GM06990 (cell line): ENCODE data around the gene PDE6A.

Experiments used
- DNase-seq: peaks from one replicate; pipeline ENCODE4 v3.0.0-alpha.2; 2011; ENCODE audit not compliant: insufficient read length; ENCODE audit errors: extremely low read depth
- H3K27me3 ChIP-seq: replicated peaks from 2 replicates; pipeline ENCODE4 v1.6.0; 2011; ENCODE audit warnings: low read length; ENCODE audit not compliant: control insufficient read depth, insufficient read depth
- H3K36me3 ChIP-seq: 2 replicates; pipeline ENCODE4 v1.5.1; 2011; ENCODE audit warnings: low read length; ENCODE audit not compliant: control insufficient read depth, insufficient read depth
- H3K4me3 ChIP-seq: replicated peaks from 2 replicates; pipeline ENCODE4 v1.5.1; 2011; ENCODE audit warnings: low read depth, mild to moderate bottlenecking, control low read depth, low read length
- TF ChIP-seq, protein P1 (sequence below): IDR thresholded peaks from 2 replicates; pipeline ENCODE4 v1.5.1; 2011; ENCODE audit warnings: low read length, control low read depth, mild to moderate bottlenecking, inconsistent platforms; ENCODE audit not compliant: insufficient read depth, poor library complexity, severe bottlenecking

The PDE6A gene

DNA sequence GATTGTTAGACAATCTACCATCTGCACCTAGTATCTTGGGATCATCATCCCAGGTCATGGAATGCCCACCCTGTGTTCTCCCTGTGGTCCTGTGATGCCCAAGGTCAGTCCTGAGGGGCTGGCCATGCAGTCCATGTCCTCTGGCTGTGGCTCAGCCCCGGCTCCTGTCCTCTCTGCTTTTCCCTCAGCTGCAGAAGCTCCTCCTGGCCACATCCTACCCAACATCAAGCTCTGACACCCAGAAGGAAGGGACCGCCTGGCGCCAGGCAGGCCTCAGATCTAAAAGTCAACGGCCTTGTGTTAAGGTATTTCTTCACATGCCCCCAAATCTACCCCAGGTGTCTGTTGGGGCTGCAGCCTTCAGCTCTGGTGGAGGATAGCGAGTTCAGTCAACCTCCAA is 114.0 kb downstream of the PDE6A start:
- no peak overlapping the region for H3K4me3 ChIP-seq
- DNase-seq: no peak
- no peaks in the 10 kb centered on the region for H3K27me3 ChIP-seq
- TF ChIP-seq, protein P1, sequence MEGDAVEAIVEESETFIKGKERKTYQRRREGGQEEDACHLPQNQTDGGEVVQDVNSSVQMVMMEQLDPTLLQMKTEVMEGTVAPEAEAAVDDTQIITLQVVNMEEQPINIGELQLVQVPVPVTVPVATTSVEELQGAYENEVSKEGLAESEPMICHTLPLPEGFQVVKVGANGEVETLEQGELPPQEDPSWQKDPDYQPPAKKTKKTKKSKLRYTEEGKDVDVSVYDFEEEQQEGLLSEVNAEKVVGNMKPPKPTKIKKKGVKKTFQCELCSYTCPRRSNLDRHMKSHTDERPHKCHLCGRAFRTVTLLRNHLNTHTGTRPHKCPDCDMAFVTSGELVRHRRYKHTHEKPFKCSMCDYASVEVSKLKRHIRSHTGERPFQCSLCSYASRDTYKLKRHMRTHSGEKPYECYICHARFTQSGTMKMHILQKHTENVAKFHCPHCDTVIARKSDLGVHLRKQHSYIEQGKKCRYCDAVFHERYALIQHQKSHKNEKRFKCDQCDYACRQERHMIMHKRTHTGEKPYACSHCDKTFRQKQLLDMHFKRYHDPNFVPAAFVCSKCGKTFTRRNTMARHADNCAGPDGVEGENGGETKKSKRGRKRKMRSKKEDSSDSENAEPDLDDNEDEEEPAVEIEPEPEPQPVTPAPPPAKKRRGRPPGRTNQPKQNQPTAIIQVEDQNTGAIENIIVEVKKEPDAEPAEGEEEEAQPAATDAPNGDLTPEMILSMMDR: no peak
- H3K36me3 ChIP-seq: peaks cover 33% of the 10 kb centered on the region

DNA sequence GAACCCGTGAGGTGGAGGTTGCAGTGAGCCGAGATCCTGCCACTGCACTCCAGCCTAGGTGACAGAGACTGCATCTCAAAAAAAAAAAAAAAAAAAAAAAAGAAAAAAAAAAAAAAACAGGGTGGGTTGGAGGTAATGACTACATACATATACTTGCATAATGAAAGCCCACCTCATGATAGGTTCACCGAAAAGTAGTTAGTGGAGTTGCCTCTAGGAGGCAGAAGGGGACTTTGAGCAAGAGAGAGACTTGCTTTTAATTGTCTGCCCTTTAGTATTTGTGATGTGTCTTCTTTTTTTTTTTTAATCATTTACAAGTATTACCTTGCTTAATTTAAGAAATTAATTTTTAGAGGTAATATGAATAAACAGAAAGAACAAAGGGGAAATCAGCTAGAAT is 114.6 kb downstream of the PDE6A start:
- DNase-seq: no peak
- TF ChIP-seq, protein P1: peak; percentile 27
- no peaks in the 10 kb centered on the region for H3K27me3 ChIP-seq
- no peak overlapping the region for H3K4me3 ChIP-seq
- peaks cover 32% of the 10 kb centered on the region for H3K36me3 ChIP-seq

DNA sequence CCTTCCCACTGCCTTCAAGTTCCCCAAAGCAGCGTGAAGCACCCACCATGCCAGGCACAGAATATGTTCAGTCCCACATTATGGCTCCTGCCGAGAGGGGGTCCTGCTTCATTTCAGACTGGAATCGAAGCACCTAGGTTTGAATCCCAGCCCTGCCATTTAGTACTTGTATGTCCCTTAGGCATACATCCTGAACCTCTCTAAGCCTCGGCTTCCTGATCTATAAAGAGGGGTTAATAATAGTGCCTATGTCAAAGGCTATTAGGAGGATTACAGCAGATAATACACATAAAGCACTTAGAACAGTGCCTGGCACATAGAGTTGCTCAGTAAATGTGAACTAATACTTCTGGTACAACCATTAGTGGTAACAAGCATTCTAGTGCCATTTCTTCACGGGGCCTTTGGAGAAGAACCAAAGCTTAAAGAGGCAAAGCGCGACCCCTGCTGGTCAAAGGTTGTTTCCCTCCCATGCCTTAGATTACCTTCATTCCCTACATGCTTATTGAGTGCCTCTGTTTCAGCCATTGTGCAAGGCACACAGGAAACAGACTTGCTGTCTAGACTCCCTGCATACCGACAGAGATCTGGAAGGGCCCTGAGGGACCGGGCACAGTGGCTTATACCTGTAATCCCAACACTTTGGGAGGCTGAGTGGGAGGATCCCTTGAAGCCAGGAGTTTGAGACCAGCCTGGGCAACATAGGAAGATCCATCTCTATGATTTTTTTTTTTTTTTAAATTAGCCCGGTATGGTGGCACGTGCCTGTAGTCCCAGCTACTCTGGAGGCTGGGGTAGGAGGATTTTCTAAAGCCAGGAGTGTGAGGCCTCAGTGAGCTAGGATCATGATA is 116.2 kb downstream of the PDE6A start:
- Histone ChIP-seq H3K36me3 (peaks cover 28% of the 10 kb centered on the region), H3K27me3 (no peaks in the 10 kb centered on the region), H3K4me3 (no peak overlapping the region)
- no peak for DNase-seq
- TF ChIP-seq, protein P1: peak; percentile 84

DNA sequence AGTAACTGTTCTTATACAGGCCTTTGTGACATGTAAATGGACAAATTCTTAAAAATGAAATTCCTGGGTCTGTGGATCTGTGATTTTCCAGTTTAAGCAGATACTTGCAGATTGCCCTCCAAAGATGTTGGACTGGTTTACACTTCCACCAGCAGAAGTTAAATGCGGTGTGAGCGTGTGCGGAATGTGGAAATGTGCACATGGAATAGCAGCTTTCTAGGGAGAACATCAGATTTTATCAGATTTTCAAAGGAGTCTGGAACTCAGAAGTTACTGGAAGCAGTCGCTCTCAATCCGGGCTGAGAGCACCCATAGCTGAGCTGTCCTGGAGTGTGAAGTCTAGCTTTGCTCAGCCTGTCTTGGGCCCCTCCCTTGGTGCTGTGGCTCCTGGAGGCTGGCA is 117.0 kb downstream of the PDE6A start:
- Histone ChIP-seq H3K27me3 (no peaks in the 10 kb centered on the region), H3K4me3 (no peak overlapping the region), H3K36me3 (peaks cover 24% of the 10 kb centered on the region)
- no peak for DNase-seq
- TF ChIP-seq, protein P1: no peak

DNA sequence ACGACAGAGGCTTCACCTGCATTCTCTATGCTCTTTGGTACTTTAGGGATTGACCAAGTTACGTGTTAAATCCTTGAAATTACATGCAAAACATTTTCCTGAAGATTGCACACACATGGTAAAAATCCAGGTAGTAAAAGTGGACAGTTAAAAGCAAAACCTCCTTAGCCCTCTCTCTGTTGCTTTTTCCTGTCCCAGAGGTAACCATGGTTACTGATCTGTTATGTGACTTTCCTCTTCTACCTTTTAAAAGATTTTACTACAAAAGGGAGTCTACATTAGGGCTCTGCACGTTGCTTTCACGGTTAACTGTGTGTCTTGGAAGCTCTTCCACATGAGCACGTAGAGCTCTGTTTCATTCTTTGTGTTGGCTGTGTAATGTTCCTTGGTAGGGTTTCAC is 117.5 kb downstream of the PDE6A start:
- no peaks in the 10 kb centered on the region for H3K27me3 ChIP-seq
- TF ChIP-seq, protein P1: no peak
- DNase-seq: no peak
- peaks cover 23% of the 10 kb centered on the region for H3K36me3 ChIP-seq
- H3K4me3 ChIP-seq: no peak overlapping the region
